ENCODE results near the gene BCO1.

The BCO1 gene

GRCh38 chr16:81251871-81252270 is 13.4 kb downstream of the BCO1 start:
- no peak overlapping the region for H3K27ac ChIP-seq
- TF ChIP-seq CTCF (IDR thresholded peaks at IDR 0.05) (no peak), ZFX (IDR thresholded peaks at IDR 0.05; ENCODE audit: borderline replicate concordance) (no peak)

- H3K27ac ChIP-seq = no peak overlapping the region
- TF ChIP-seq CTCF (IDR thresholded peaks at IDR 0.05) = no peak
- TF ChIP-seq ZFX (IDR thresholded peaks at IDR 0.05; ENCODE audit: borderline replicate concordance) = no peak
Measured at GRCh38 chr16:81253141-81253540, 14.7 kb downstream of the BCO1 start.

- H3K27ac ChIP-seq = no peak overlapping the region
- no peak for TF ChIP-seq ZFX (IDR thresholded peaks at IDR 0.05; ENCODE audit: borderline replicate concordance)
- no peak for TF ChIP-seq CTCF (IDR thresholded peaks at IDR 0.05)
Measured at GRCh38 chr16:81254922-81255526, 16.5 kb downstream of the BCO1 start.

- TF ChIP-seq ZFX (IDR thresholded peaks at IDR 0.05; ENCODE audit: borderline replicate concordance) = no peak
- TF ChIP-seq CTCF (IDR thresholded peaks at IDR 0.05) = no peak
Measured at GRCh38 chr16:81259916-81260315, 21.4 kb downstream of the BCO1 start.

GRCh38 chr16:81261049-81261648 is 22.7 kb downstream of the BCO1 start:
- no peak overlapping the region for H3K27ac ChIP-seq
- TF ChIP-seq CTCF (IDR thresholded peaks at IDR 0.05) (peak; percentile 85), ZFX (IDR thresholded peaks at IDR 0.05; ENCODE audit: borderline replicate concordance) (no peak)

More at GRCh38 chr16:81259916-81260315, 21.4 kb downstream of the BCO1 start:
- no peak overlapping the region for H3K27ac ChIP-seq

- H3K27ac ChIP-seq = no peak overlapping the region
- no peak for TF ChIP-seq CTCF (IDR thresholded peaks at IDR 0.05)
- no peak for TF ChIP-seq ZFX (IDR thresholded peaks at IDR 0.05; ENCODE audit: borderline replicate concordance)
Measured at GRCh38 chr16:81263470-81264220, 25.2 kb downstream of the BCO1 start.

GRCh38 chr16:81264386-81264785 is 25.9 kb downstream of the BCO1 start:
- no peak for TF ChIP-seq CTCF (IDR thresholded peaks at IDR 0.05)
- H3K27ac ChIP-seq = no peak overlapping the region

All from 22Rv1 (cell line).